ENCODE data around the gene LZTFL1.
A peak's percentile ranks its signal among the peaks of the same experiment; 100 is the strongest.

Gene LZTFL1

GRCh38 chr3:45803252-45803935 is 38.5 kb downstream of the LZTFL1 start:
- H3K9me3 Mint-ChIP-seq: no peaks in the 10 kb centered on the region
- H3K27me3 Mint-ChIP-seq: peaks cover 9% of the 10 kb centered on the region
- peaks cover 11% of the 10 kb centered on the region for H3K4me1 Mint-ChIP-seq
- H3K4me3 Mint-ChIP-seq: no peak overlapping the region
- no peak overlapping the region for H3K27ac Mint-ChIP-seq
- no peaks in the 10 kb centered on the region for H3K36me3 Mint-ChIP-seq

DNA sequence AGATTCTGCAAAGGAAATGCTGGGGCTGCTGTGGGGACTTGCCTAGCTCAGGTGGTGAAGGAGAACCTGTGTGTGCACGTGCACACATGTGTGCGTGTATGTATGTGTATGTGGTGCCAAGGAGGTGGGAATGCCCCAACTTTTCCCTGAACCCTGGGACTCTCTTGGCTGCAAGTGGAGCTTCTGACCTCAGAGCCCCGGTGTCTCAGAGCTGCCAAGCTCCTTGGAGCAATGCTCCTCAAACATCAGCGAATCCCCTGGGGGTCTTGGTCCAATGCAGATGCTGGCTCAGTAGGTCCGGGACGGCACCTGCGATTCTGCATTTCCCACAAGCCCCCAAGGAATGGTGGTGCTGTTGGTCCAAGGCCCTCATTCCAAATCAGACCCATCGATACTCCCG is 39.8 kb downstream of the LZTFL1 start:
- Mint-ChIP-seq H3K27me3 (peaks cover 14% of the 10 kb centered on the region), H3K27ac (no peak overlapping the region), H3K4me1 (peaks cover 11% of the 10 kb centered on the region), H3K36me3 (no peaks in the 10 kb centered on the region), H3K9me3 (no peaks in the 10 kb centered on the region), H3K4me3 (no peak overlapping the region)

- Mint-ChIP-seq H3K9me3 (no peaks in the 10 kb centered on the region), H3K27me3 (peaks cover 20% of the 10 kb centered on the region), H3K36me3 (no peaks in the 10 kb centered on the region), H3K4me3 (no peak overlapping the region), H3K27ac (no peak overlapping the region), H3K4me1 (peaks cover 5% of the 10 kb centered on the region)
Measured at GRCh38 chr3:45800611-45801010, 41.3 kb downstream of the LZTFL1 start.

DNA sequence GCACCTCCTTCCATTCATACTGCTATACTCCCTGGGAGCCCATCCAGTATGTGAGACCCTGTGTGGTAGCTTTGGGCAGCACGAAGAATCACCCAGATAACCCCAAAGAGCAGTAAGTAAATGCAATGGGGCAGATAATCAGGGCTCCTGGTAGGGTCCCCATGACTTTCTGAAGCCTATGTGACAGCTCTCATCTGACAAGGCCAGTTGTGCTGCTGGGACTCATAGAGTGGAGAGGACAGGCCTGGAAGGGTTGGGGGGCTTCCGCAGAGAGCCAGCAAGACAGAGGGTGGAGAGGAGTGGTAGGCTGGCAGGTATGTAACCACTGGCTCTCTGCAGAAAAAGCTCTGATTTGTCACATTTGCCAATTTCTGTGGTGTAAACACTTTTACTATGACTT is 42.3 kb downstream of the LZTFL1 start:
- Mint-ChIP-seq H3K4me3 (no peak overlapping the region), H3K36me3 (no peaks in the 10 kb centered on the region), H3K9me3 (no peaks in the 10 kb centered on the region), H3K27ac (no peak overlapping the region), H3K27me3 (peaks cover 29% of the 10 kb centered on the region), H3K4me1 (peaks cover 9% of the 10 kb centered on the region)

DNA sequence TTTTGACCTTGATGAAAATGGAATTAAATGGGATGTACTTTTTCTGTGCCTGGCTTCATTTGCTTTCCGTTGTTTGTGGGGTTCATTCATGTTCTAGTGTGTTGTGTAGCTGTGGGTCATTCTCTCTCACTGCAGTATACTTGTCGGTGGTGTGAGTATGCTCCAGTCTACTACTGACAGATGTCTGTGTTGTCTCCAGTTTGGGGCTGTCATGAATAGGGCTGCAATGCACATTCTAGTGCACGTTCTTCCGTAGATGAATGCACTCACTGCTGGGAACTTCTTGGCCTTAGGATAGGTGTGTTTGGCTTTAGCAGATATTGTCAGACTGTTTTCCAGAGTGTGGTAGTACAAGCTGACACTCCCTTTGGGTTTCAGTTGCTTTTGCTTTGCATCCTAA is 43.9 kb downstream of the LZTFL1 start:
- no peak overlapping the region for H3K4me3 Mint-ChIP-seq
- H3K4me1 Mint-ChIP-seq: peaks cover 9% of the 10 kb centered on the region
- no peaks in the 10 kb centered on the region for H3K36me3 Mint-ChIP-seq
- H3K9me3 Mint-ChIP-seq: no peaks in the 10 kb centered on the region
- H3K27ac Mint-ChIP-seq: no peak overlapping the region
- peaks cover 32% of the 10 kb centered on the region for H3K27me3 Mint-ChIP-seq

GRCh38 chr3:45796902-45797637 is 44.8 kb downstream of the LZTFL1 start:
- H3K27me3 Mint-ChIP-seq: peaks cover 32% of the 10 kb centered on the region
- no peaks in the 10 kb centered on the region for H3K36me3 Mint-ChIP-seq

GRCh38 chr3:45795882-45796765 is 45.8 kb downstream of the LZTFL1 start, which contains the start of gene SLC6A20:
Gene SLC6A20, minus strand, starts transcription at chr3:45796536. Its CDS starts 117 bp downstream, at chr3:45796419.
- Mint-ChIP-seq H3K36me3 (no peaks in the 10 kb centered on the region), H3K9me3 (no peaks in the 10 kb centered on the region), H3K27ac (no peak within 1 kb of the TSS), H3K4me1 (peaks cover 9% of the 10 kb centered on the region), H3K4me3 (peak within 1 kb of the TSS; percentile 81), H3K27me3 (peaks cover 32% of the 10 kb centered on the region)

More at GRCh38 chr3:45796902-45797637, 44.8 kb downstream of the LZTFL1 start:
- Mint-ChIP-seq H3K9me3 (no peaks in the 10 kb centered on the region), H3K27ac (no peak overlapping the region), H3K4me3 (peak overlapping the region; percentile 64), H3K4me1 (peaks cover 9% of the 10 kb centered on the region)

DNA sequence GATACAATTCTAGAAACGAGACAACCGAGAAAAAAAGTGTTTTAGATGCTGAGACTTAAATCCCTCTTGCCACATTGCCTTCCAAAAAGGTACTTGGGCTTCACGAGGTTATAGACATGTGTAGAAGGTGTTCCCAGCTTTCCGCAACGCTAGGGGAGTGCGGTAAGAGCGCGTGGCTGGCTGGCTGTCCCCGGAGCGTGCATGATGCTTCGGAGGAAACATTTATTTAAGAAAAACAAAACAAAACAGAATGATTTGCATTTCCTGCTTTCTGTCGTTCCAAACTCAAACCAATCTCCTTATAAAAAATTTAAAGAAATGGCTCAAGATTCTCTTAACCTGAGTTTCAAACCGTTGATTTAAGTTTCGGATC is 46.4 kb downstream of the LZTFL1 start:
- H3K4me1 Mint-ChIP-seq: peaks cover 9% of the 10 kb centered on the region
- H3K9me3 Mint-ChIP-seq: no peaks in the 10 kb centered on the region
- no peak overlapping the region for H3K27ac Mint-ChIP-seq
- peaks cover under 1% of the 10 kb centered on the region for H3K36me3 Mint-ChIP-seq
- peak overlapping the region; percentile 81 for H3K4me3 Mint-ChIP-seq
- peaks cover 32% of the 10 kb centered on the region for H3K27me3 Mint-ChIP-seq

GRCh38 chr3:45794660-45795059 is 47.3 kb downstream of the LZTFL1 start:
- Mint-ChIP-seq H3K27me3 (peaks cover 32% of the 10 kb centered on the region), H3K4me3 (no peak overlapping the region), H3K4me1 (peaks cover 9% of the 10 kb centered on the region), H3K27ac (no peak overlapping the region), H3K9me3 (no peaks in the 10 kb centered on the region), H3K36me3 (peaks cover 3% of the 10 kb centered on the region)

- no peak overlapping the region for H3K27ac Mint-ChIP-seq
- H3K27me3 Mint-ChIP-seq: peaks cover 28% of the 10 kb centered on the region
- H3K4me1 Mint-ChIP-seq: peaks cover 9% of the 10 kb centered on the region
- peaks cover 3% of the 10 kb centered on the region for H3K36me3 Mint-ChIP-seq
- H3K9me3 Mint-ChIP-seq: peaks cover under 1% of the 10 kb centered on the region
- H3K4me3 Mint-ChIP-seq: no peak overlapping the region
Measured at GRCh38 chr3:45794177-45794560, 47.8 kb downstream of the LZTFL1 start.

- Mint-ChIP-seq H3K36me3 (peaks cover 5% of the 10 kb centered on the region), H3K4me1 (peaks cover 9% of the 10 kb centered on the region), H3K27ac (no peak overlapping the region), H3K27me3 (peaks cover 23% of the 10 kb centered on the region), H3K9me3 (peaks cover 5% of the 10 kb centered on the region), H3K4me3 (no peak overlapping the region)
Measured at GRCh38 chr3:45793482-45794176, 48.3 kb downstream of the LZTFL1 start.

DNA sequence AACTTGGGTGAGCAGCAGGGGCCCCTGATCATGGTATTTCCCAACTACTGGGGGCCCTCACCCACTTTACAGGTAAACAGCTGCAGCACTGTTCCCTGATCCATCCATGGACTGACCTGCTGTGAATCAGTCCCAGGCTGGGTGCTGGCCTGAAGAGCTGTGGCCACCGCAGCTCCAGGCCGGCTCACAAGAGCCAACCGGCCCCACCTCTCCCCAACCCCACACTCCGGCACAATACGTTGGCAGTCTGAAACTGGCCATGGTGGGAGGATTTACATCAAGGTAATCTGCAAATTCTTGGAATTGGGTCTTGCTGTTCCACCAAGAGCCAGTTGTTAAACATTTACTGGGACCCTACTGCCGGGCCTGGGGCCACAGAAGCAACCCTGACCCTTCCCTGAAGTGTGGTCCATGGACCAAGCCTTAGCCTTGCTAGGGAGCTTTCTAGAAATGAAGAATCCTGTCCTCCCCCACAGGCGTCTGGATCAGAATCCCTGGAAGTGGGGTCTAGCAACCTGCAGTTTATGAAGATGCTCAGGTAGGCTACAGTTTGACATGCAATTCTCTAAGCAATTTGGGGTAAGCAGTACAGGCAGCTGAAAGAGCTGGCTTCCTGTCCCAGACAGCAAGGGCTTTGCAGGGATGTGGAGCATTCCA is 49.3 kb downstream of the LZTFL1 start:
- Mint-ChIP-seq H3K27me3 (peaks cover 21% of the 10 kb centered on the region), H3K4me1 (peaks cover 9% of the 10 kb centered on the region), H3K27ac (no peak overlapping the region), H3K9me3 (peaks cover 5% of the 10 kb centered on the region), H3K36me3 (peaks cover 5% of the 10 kb centered on the region), H3K4me3 (no peak overlapping the region)

- peaks cover 20% of the 10 kb centered on the region for H3K27me3 Mint-ChIP-seq
- H3K27ac Mint-ChIP-seq: no peak overlapping the region
- peaks cover 5% of the 10 kb centered on the region for H3K9me3 Mint-ChIP-seq
- H3K4me1 Mint-ChIP-seq: peaks cover 9% of the 10 kb centered on the region
- H3K36me3 Mint-ChIP-seq: peaks cover 5% of the 10 kb centered on the region
- no peak overlapping the region for H3K4me3 Mint-ChIP-seq
Measured at GRCh38 chr3:45792036-45792435, 49.9 kb downstream of the LZTFL1 start.

GRCh38 chr3:45790596-45790995 is 51.3 kb downstream of the LZTFL1 start:
- no peak overlapping the region for H3K4me3 Mint-ChIP-seq
- H3K4me1 Mint-ChIP-seq: peaks cover 5% of the 10 kb centered on the region
- no peak overlapping the region for H3K27ac Mint-ChIP-seq
- peaks cover 5% of the 10 kb centered on the region for H3K36me3 Mint-ChIP-seq
- H3K27me3 Mint-ChIP-seq: peaks cover 15% of the 10 kb centered on the region
- H3K9me3 Mint-ChIP-seq: peaks cover 5% of the 10 kb centered on the region

Measured in activated naive CD4-positive, alpha-beta T cell treated with anti-CD3 and anti-CD28 coated beads, Interleukin-2, amount 50 U/mL, for 24 hours (primary cell).